Breast epithelium (tissue), 3 donors: Measurements from ENCODE around the gene FSD2.

ENCODE experiments used
- CTCF ChIP-seq, 3 donors: fragments of 450-650 bp; IDR thresholded peaks; one replicate each; pipeline ENCODE4 v1.5.1; 2016 to 2017; ENCODE audit warnings: antibody characterized with exemption in 3 of 3, mild to moderate bottlenecking in 3 of 3, moderate library complexity in 3 of 3
- POLR2AphosphoS5 ChIP-seq, 3 donors: sonication (generic); formaldehyde crosslinking; IDR thresholded peaks; one replicate each; pipeline ENCODE4 v1.6.1; 2017; ENCODE audit warnings: antibody characterized with exemption in 3 of 3

DNA sequence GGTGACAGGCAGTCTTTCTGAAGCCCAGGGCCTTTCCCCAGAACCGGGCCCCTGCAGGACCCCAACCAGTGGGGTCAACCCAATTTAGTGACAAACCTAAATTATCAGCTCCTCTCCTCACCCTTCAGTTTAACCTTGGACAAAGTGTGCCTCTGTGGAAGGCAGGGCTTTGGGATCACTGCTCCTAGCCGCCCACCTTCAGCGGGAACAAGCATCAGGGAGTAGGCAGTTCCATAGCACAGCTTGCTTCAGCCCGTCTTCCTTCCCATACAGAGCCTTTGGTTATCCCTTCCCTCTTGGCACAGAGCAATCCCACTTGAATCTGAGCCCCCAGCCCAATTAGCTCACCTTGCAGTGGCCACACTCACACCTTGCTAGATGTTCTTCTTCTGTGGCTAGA is 90.9 kb downstream of the FSD2 start:
- TF ChIP-seq CTCF (IDR thresholded peaks at IDR 0.05) (no peak), POLR2AphosphoS5 (IDR thresholded peaks at IDR 0.05) (no peak)
